Subcutaneous adipose tissue (tissue), 4 donors: ENCODE data around the gene DOK3. TPM values are rescaled to one million over a fixed set of nuclear protein-coding genes. Genes with fewer than 3 reads are reported as not detected.

ENCODE experiments used
- total RNA-seq, 4 donors: library from RNA; depleted of rRNA; stranded (reverse); fragments of >200 nt; gene quantifications; one replicate each; pipeline ENCODE4 v1.1.0, GENCODE V29; 2016
- TF ChIP-seq, protein P1 (sequence below): fragments of 450-650 bp; IDR thresholded peaks from one replicate; pipeline ENCODE4 v1.5.1; 2016; ENCODE audit warnings: low read depth, mild to moderate bottlenecking, control low read depth, antibody characterized with exemption, moderate library complexity

The DOK3 gene
- total RNA-seq, 4 donors from 2014 or later: 8.5 to 20.6 (median 11.0) TPM

DNA sequence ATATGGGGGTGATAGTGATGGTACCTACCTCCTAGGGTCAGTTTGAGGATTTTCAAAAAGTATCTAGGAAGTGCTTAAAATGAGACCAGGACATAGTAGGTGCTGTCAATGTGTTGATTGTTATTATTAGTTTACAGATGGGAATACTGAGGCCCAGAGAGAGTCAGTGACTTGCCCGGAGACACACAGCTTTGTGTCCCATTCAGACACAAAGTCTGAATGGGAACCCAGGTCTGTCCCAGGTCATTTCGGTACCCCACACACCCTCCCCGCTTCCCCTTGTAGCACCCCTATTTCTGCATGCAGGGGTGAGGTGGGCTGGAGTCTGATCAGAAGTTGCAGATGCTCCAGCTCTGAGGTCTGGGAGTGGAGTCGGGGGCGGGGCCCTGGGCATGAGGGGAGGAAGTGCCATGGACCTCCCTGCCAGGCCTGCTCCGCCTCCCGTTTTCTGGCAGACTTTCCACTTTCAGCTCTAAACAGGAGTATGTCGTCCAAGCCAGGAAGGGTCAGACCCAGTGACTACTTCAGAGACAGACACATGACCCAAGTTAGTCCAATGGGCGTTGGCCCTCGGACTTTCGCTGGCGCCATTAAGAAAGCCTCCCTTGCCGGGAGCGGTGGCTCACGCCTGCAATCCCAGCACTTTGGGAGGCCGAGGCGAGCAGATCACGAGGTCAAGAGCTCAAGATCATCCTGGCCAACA is 32.9 kb downstream of the DOK3 start:
- TF ChIP-seq, protein P1, sequence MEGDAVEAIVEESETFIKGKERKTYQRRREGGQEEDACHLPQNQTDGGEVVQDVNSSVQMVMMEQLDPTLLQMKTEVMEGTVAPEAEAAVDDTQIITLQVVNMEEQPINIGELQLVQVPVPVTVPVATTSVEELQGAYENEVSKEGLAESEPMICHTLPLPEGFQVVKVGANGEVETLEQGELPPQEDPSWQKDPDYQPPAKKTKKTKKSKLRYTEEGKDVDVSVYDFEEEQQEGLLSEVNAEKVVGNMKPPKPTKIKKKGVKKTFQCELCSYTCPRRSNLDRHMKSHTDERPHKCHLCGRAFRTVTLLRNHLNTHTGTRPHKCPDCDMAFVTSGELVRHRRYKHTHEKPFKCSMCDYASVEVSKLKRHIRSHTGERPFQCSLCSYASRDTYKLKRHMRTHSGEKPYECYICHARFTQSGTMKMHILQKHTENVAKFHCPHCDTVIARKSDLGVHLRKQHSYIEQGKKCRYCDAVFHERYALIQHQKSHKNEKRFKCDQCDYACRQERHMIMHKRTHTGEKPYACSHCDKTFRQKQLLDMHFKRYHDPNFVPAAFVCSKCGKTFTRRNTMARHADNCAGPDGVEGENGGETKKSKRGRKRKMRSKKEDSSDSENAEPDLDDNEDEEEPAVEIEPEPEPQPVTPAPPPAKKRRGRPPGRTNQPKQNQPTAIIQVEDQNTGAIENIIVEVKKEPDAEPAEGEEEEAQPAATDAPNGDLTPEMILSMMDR: no peak

DNA sequence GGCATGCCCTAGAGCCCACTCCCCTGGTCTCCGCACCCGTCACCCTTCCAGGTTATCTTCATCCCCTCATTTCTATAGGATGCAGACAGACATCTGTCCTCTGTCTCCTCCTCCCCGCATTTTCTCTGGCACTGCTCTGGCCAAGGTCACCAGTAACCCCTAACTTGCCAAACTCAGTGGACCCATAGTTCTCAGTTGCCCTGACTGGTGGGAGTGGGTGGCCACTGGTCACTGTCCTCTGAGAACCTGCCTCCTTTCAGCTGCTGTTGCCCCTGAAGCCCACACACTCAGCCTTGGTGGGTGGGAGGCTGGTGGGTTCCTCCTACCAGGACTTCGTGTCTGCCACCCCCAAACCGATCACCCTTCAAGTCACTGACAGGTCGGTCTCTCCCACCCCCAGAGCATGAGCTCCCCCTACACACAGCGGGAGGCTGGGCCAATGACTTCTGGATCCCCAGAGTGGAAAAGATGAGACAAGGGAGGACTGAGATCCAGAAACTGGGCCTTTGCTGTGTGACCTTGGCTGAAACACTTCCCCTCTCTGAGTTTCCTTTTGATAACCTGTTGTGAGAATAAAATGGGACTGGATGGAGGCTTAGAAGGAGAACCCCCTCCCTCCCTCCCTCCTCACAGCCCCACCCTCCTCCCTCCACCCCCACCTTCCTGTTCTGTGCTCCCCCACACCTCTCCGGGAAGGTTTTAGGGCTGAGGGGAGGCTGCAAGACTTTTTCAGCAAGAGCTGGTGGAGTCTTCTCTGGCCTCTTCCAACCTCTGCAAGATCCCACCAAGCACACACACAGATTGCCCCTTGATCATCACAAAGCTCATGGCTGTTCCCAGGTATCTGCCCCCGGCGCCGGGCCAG is 33.8 kb downstream of the DOK3 start:
- TF ChIP-seq, protein P1: no peak

DNA sequence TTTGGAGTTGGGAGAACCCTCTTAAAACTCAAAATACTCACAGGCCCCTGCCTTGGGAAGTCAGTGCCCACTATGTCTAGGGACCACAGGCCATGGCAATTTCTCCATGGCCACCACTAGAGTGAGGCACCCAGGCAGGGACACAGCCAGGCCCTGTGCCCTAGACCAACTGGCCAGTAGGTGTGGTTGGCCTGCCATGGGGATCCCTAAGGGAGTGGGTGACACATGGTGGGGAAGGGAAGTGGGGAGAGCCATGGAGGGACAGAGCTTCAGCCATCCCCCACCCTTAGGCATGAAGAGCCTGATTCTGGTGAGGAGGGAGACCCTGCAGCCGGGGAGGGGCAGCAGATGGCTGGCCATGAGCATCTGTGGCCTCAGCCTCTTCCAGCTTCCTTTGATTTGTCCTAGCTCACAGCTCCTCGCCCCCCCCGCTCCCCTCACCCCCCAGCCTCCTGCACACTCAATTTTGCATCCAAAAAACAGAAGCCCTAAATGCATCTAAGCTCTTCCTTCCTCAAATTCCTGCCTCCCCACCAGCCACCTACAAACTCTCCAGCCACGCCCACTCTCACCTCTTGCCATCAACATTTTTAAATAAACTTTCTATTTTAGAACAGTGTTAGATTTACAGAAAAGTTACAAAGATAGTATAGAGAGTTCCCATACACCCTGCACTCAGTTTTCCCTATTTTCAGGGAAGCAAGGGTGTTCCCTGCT is 34.6 kb downstream of the DOK3 start:
- TF ChIP-seq, protein P1: no peak

DNA sequence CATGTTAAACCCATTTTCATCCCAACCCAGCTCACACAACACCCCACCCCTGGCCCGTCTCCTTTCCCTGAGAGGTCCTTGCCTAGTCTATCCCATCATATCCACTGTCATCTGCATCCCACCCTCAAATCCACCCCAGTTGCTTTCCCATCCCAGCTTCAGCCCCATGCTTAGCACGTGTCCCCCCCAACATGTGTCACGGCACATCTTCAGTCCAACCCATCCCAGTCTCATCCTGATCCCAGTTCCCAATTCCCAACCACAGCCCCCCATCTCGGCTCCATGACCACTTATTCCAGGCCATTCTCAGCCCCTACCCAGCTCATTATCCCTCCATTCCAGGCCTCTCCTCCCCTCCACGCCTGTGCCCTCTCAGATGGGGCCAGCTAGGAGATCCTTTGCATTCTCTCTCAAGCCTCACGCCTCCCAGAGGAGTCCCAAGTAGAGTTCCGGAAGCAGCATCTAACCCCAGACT is 35.6 kb downstream of the DOK3 start:
- TF ChIP-seq, protein P1: no peak

DNA sequence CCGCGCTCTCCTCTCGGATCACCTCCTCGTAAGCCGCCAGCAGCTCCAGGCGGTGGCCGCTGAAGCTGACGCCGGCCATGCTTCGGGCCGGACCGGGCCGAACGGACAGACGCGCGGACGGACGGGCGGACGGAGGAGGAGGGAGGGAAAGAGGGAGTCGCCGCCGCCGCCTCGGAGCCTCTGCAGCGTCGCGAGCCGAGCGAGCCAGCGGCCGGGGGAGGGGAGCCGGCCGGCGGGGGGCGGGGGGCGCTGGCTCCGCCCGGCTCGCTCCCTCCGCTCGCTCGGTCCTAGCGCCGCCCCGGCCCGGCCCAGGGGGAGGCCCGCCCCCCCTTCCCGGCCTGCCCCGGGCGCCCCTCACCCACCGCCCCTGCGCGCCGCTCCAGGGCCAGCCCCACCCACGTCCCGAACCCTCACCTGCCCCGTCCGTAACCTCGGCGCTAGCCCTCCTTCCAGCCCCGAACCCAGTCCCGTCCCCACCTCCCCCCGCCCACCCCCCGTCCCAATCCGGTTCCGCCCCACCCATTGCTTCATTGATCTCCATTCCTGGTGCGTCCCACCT is 36.1 kb downstream of the DOK3 start, which contains the start of gene DBN1:
Gene DBN1, minus strand, starts transcription at position 192 of the 559 bp plus-strand sequence. Its CDS starts 113 bp downstream, at position 79.
- TF ChIP-seq, protein P1: no peak

DNA sequence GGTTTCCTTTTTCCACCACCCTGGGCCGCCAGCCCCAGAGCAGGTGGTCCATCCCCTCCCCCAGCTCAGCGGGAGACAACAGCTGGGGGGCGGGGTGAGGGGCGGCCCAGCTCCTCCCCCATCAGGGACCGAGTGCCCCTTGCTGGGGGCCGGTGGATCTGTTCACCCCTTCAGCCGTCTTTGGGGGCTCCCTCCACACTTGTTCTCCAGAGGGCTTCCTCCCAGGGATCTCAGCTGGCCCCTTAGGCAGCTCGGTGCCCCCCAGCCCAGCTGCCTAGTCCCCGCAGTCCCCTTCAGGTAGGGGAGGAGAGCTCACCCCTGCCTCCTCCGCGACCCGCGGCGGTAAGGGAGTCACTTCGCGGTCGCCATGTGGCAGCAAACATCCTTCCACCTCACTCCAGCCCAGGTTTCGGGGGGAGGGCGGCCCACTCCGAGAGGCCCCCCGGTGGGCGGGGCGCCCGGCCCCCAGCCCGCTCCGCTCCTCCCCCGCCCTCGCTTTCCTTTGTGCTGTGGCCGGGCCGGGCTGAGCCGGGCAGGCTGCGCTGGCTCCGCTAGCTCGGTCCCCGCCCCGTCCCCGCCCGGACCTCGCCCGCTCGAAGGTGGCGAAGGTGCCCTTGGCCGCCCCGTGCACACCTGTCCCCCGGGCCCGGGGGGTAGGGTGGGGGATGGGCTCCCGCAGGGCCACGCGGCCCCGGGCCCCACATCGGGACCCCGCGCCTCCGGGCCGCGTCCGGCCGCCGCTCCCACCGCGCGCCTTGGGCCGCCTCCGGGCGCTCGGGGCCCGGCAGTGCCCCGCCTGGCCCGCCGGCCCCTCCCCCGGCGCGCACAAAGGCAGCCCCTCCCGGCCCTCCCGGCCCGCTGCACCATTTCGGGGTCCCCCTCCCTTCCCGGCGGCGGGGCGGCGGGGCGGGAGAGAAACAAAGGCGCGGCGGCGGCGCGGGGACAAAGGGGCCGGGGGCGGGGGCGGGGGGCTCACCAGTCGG is 36.9 kb downstream of the DOK3 start:
- TF ChIP-seq, protein P1: no peak
